Skin of body (tissue), 2 donors: Measurements from ENCODE around the gene CYP46A1. TPM values are rescaled to one million over a fixed set of nuclear protein-coding genes. Genes with fewer than 3 reads are reported as not detected.
"Not testable (repeated sequence)": the region's sequence is repeated elsewhere in the genome, so short reads cannot be mapped to it uniquely, and the experiment has no call there.

ENCODE experiments used
- DNase-seq: peaks from one replicate; lab custom pipeline; 2025; lab: John Stamatoyannopoulos, UW
- total RNA-seq: library from RNA; depleted of rRNA; stranded (reverse); fragments of >200 nt; gene quantifications from one replicate; pipeline ENCODE4 v1.2.3, GENCODE V29; 2014

CYP46A1 gene
- 2.0 TPM for total RNA-seq

DNA sequence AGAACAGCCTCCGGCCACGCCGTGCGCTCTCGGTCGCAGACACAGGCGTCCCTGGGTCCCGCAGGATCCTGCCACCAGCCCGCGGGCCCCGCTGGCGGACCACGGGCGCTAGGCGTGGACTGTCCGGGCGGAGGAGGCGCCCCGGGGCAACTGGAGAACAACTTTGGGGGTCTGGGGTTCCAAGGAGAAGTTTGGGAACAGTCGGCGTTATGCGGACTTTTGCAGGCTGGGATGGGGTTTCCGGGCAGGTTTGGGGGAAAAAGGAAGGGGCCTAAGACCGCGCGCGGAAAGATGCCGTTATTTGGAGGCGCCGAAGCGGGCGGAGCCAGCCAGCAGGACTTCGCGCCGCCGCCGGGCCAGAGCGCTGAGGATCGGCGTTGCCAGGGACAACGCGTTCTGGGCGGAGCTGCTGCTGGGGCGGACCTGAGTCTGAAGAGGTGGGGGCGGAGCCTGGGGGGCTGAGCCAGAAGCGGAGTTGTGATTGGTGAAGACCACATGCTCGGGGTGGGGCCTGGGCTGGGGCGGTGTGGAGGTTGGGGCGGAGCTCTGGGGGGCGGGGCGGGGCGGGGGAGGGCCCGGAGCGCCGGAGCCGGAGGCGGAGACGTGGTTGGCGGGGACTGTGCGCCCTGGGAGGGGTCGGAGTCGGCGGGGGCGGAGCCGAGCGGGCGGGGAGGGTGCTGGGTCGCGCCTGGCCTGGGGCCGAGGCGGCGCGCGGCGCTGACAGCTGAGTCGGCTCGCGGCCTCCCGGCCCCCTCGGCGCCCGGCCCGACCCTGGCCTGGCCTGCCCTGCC is at the start of gene CYP46A1:
Gene CYP46A1, plus strand, starts transcription at position 680 of the 791 bp plus-strand sequence. CDS start 120 bp downstream, outside the sequence.
- peak; percentile 99 for DNase-seq

- no peak for DNase-seq
Observed at GRCh38 chr14:99634443-99634842, 49.7 kb upstream of the CYP46A1 start.

- no peak for DNase-seq
Observed at GRCh38 chr14:99635116-99635515, 49.0 kb upstream of the CYP46A1 start.

GRCh38 chr14:99636487-99636886 is 47.6 kb upstream of the CYP46A1 start:
- no peak for DNase-seq

- no peak for DNase-seq
Observed at GRCh38 chr14:99637624-99638023, 46.5 kb upstream of the CYP46A1 start.

GRCh38 chr14:99642771-99643170 is 41.3 kb upstream of the CYP46A1 start:
- not testable (repeated sequence) for DNase-seq

DNA sequence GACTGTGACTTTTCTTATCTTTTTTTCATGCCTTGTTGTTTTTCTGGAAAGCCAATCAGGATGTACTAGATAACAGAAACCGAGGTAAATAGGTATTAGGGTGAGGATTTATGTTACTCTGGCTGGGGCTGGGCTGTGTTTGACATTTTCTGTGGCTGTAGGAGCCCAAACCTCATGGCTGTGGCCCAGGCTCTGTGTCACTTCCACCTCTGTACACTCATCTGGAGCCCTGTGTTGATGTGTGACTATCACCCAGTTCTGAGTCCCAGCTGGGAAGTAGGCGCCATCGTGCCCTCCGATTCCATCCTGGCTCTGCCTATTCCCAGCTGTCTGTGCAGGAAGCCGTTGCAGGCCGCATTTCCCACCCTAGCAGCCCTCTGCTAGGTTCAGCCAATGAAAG is 40.8 kb upstream of the CYP46A1 start:
- DNase-seq = no peak

DNA sequence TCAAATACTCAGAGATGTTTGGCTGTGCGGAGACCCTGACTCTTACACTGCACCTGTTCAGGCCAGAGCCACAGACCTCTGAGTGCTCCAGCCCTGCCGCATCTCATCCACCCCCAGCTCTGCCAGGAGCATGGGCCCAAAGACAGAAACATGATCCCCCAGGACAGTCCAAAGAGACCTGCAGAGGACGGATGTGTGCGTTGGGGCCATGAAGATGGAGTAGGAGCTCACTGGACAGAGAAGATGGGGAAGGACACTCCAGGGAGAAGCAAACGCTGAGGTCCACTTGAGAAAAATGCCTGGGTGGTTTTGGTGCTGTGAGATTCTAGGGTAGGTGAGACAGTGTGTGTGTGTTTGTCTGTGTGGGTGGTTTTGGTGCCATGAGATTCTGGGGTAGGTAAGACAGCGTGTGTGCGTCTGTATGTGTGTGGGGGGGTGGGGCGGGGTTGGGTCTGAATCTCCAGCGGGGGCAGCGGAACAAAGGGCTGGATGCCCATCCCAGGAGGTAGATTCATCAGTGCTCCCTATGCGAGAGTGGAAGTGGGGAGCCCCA is 40.0 kb upstream of the CYP46A1 start:
- no peak for DNase-seq

DNA sequence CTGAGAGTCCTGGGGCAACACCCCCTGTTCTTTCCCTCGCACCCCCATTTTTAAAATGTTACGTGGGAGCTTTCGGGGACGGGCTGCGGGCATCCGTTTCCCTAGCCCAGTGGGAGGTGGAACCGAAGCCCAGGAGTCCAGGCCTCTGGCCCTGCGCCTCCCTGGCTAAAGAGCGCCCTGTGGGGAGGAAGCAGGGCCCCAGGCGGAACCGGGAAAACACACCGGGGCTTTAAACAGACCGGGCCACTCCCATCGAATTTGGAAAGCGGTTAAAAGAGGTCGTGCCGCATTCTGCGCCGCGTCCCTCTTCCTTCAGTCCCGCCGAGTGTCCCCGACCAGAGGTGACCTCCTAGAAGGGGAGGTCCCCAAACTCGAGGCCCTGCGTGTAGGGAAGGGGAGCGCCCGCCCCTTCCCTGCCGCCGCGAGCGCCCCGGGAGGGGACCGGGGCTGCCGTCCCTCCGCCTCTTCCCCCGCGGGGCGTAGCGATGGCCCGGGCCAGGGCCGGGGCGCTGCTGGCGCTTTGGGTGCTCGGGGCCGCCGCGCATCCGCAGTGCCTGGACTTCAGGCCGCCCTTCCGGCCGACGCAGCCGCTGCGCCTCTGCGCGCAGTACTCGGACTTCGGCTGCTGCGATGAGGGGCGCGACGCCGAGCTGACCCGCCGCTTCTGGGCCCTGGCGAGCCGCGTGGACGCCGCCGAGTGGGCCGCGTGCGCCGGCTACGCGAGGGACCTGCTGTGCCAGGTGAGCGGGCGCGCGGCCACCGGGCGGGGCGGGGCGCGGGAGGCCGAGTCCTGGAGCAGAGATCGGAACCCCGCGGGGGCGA is 39.2 kb upstream of the CYP46A1 start, which contains the start of gene HHIPL1:
Gene HHIPL1, plus strand, starts transcription at position 407 of the 822 bp plus-strand sequence. Its CDS starts 79 bp downstream, at position 486.
- no peak for DNase-seq

DNA sequence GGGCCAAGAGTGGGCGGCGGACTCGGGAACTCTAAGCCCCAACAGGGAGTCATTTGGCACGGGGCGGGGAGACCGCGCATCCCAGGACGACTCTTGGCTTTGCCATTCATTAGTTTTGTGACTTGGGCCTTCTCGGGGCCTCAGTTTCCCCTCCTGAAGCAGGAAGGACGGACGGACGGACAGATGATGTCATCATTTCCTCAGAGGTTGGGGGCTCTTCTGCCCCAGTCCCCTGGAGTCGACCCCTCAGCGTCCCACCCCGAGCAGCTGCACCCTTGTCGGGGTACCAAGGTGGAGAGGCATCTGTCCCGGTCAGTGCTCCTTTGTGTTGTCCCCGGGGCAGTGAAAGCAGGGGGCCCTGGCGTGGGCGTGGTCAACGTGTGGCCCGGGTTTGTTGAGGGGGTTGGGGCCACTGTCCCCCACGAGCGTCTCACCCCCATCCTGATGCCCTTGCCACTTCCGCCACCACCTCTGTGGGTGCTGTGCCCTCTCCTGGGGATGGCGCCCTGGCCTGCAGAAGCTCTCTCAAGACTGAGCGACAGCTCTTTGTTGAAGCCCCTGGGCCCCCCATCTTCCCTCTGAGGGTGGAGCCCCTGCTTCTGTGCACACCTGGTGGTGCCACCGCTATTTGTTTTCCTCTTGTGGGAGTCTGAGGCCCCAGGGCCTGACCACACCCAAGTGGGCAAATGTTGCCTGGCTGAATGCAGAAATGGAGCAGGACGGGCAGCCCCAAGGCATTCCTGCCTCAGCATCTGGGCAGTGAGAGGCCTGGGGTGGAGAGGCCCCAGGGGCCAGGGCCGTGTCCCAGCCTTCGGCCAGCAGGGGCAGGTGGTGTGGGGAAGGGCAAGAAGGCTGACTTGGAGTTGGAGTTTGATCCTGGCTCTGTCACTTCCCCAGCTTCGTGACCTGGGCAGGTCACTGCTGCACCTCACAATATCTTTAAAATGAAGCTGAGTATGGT is 38.3 kb upstream of the CYP46A1 start:
- DNase-seq = no peak

DNA sequence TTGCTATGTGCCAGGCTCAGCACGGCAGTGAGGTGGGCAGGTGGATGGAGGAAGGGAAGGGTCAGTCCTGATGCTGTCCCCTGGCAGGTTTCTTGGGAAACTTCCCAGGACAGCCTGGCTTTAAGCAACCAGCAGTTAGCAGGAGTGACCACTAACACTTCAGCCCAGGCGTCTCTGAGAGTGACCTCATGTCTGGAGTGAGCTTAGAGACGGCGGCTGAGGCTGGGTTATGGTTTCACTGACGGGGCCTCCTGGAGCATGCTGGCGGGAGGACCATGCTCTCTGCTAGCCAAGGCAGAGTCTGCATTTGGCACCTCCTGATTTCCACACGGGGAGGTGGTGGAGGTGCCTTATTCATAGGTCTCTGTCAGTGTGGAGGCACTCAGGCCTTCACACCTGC is 36.7 kb upstream of the CYP46A1 start:
- DNase-seq = no peak

DNA sequence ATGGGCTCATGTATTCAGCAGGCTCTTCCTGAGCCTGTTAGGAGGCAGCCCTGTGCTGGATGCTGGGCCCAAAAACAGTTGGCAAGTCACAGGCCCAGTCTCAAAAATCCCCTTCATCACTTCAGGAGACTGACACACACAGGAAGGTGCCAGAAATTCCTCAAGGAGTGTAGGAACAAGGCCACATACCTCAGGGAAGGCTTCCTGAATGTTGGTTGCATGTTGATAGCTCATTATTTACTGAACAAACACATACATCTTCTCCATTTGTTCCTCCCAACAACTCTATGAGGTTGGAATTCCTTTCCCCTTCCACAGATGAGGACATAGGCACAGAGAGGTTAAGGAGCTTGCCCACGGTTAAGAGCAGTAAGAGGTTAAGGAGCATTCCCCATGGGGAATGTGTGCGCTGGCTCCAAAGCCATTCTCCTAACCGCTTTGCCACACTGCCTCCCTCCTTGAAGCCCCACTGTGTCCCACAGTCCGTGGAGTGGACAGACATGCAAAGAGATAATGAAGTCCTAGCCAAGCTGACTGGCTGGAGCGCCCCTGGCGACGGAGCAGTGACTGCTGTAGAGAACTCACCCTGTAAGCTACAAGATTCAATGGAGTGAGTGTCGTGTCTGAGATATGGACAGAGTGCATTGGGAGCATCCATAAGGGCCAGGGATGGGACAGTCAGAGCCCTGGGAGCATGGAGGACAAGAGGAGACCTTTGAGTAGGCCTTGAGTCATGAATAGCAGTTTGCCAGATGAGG is 35.9 kb upstream of the CYP46A1 start:
- no peak for DNase-seq

GRCh38 chr14:99649219-99649618 is 34.9 kb upstream of the CYP46A1 start:
- DNase-seq = no peak

GRCh38 chr14:99649643-99650042 is 34.5 kb upstream of the CYP46A1 start:
- no peak for DNase-seq

DNA sequence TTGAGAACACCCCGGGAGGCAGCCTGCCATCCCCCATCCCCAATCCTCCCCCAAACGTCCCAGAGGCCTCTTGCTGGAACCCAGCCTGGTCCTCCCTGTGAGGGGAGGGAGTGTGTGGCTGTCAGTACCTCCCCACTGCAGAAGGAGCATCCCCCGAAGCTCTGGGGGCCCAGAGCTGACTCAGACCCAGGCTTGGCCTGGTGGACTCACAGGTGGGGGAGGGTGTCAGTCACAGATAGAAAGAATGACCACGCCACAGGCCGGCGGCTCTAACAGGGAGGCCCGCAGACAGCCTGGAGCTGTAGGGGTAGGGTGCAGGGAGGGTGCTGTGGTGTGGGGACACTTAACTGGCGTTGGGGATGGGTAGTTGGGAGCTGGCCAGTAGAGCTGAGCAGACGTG is 33.9 kb upstream of the CYP46A1 start:
- DNase-seq = no peak

DNA sequence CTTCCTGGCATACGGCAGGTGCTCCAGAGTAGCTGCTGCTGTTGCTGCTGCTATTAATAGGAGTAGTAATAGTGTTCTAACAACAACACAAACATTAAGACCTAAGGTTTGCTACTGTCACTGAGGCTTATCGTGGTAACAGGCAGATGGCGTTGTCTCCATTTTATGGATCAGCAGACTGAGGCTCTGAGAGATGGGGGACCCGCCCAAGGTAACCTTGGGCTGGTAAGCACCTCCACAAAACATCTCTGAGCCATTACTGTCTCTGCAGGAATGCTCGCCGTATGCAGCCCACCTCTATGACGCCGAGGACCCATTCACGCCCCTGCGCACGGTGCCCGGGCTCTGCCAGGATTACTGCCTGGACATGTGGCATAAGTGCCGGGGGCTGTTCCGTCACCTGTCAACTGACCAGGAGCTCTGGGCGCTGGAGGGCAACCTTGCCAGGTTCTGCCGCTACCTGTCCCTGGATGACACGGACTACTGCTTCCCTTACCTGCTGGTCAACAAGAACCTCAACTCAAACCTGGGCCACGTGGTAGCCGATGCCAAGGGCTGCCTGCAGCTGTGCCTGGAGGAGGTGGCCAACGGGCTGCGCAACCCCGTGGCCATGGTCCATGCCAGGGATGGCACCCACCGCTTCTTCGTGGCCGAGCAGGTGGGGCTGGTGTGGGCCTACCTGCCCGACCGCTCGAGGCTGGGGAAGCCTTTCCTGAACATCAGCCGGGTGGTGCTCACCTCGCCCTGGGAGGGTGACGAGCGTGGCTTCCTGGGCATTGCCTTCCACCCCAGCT is 31.9 kb upstream of the CYP46A1 start:
- DNase-seq = no peak

GRCh38 chr14:99654235-99654985 is 29.7 kb upstream of the CYP46A1 start:
- peak; percentile 7 for DNase-seq

GRCh38 chr14:99655521-99655920 is 28.6 kb upstream of the CYP46A1 start:
- DNase-seq = no peak

DNA sequence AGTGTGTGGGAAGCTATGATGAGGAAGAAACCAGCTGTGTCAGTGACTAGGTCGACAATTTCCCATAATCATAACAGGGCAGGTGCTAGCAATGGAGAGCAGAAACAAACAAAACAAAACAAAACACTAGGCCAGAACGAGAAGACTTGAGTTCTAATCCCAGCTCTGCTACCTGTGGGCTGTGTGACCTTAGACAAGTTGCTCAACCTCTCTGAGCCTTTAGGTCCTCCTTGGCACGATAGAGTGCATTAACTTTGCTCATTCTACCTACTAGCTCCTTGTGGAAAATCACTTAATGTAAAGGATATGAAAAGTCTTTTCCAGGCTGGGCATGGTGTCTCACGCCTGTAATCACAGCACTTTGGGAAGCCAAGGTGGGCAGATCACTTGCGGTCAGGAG is 27.9 kb upstream of the CYP46A1 start:
- no peak for DNase-seq
